Lower leg skin (tissue), 3 donors: ENCODE results near the gene SEC61A2.

Source experiments
- POLR2A ChIP-seq, 2 donors: fragments of 450-650 bp; IDR thresholded peaks; one replicate each; pipeline ENCODE4 v1.6.1; 2016 to 2017; ENCODE audit warnings: antibody characterized with exemption in 2 of 2, mild to moderate bottlenecking in 1 of 2, moderate library complexity in 1 of 2
- TF ChIP-seq, protein P1 (sequence below), 3 donors: fragments of 450-650 bp; IDR thresholded peaks; one replicate each; pipeline ENCODE4 v1.5.1; 2016; ENCODE audit warnings: antibody characterized with exemption in 3 of 3, mild to moderate bottlenecking in 3 of 3, moderate library complexity in 2 of 3

- TF ChIP-seq, protein P1, sequence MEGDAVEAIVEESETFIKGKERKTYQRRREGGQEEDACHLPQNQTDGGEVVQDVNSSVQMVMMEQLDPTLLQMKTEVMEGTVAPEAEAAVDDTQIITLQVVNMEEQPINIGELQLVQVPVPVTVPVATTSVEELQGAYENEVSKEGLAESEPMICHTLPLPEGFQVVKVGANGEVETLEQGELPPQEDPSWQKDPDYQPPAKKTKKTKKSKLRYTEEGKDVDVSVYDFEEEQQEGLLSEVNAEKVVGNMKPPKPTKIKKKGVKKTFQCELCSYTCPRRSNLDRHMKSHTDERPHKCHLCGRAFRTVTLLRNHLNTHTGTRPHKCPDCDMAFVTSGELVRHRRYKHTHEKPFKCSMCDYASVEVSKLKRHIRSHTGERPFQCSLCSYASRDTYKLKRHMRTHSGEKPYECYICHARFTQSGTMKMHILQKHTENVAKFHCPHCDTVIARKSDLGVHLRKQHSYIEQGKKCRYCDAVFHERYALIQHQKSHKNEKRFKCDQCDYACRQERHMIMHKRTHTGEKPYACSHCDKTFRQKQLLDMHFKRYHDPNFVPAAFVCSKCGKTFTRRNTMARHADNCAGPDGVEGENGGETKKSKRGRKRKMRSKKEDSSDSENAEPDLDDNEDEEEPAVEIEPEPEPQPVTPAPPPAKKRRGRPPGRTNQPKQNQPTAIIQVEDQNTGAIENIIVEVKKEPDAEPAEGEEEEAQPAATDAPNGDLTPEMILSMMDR (IDR thresholded peaks at IDR 0.05): no peak
- no peak for TF ChIP-seq POLR2A (IDR thresholded peaks at IDR 0.05)
Measured at GRCh38 chr10:12135631-12136030, 6.2 kb downstream of the SEC61A2 start.
